Activated CD8-positive, alpha-beta memory T cell treated with anti-CD3 and anti-CD28 coated beads for 36 hours (primary cell): ENCODE results near the gene RHBDD3. TPM values are rescaled to one million over a fixed set of nuclear protein-coding genes. Genes with fewer than 3 reads are reported as not detected.

ENCODE experiments used
- CTCF ChIA-PET: fragments of 350-600 bp; sonication (Branson Sonifier 250); formaldehyde crosslinking; loops from one replicate; lab custom pipeline; 2021; ENCODE audit warnings: antibody characterized with exemption; lab: Charles Lee
- POLR2A ChIA-PET: fragments of 350-600 bp; sonication (Branson Sonifier 250); formaldehyde crosslinking; loops from one replicate; lab custom pipeline; 2021; ENCODE audit warnings: antibody characterized with exemption; lab: Charles Lee
- total RNA-seq, 2 experiments: library from RNA; stranded (reverse); gene quantifications; one replicate each; pipeline ENCODE4 v1.2.3, GENCODE V29; 2021

The RHBDD3 gene
- 10 to 100 TPM; 39.6 to 40.0 TPM for total RNA-seq

DNA sequence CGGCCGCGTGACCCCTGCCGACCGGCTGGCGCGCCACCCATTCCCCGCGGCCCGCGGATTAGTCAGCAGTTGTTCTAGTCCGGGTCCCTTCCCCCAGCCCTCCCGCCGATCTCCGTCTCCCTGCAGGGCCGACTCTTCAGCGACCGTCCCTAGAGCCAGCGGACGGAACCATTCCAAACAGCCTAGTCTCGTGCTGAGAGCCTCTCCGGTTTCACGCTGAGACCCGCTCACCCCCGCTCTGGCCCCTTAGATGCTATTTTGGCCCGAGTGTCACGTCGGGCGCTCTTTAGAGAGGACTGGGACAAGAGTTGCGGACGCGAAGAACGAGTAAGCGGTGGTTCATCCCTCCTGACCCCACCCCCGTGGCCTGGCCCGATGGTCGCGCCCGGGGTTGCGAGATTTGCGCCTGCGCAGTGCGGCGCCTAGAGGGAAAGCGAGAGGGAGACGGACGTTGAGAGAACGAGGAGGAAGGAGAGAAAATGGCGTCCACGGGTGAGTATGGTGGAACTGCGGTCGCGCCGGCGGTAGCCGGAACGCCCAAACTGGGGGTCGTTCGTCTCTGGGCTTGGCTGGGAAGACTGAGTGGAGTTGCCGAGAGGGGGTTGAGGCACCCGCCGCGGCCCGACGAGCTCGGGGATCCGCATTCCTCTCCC is at the start of gene RHBDD3, which contains the start of gene EWSR1:
TSS of gene RHBDD3 (minus strand) at position 124 of the 653 bp plus-strand sequence. CDS start 2,355 bp downstream, outside the sequence.
TSS of gene EWSR1 (plus strand) at position 411 of the 653 bp plus-strand sequence. CDS start at position 480, 69 bp downstream.
- ChIA-PET POLR2A (no interaction called here), CTCF (interaction anchor here (1.3 kb wide), 1 partner anchor 9 kb away, joined by 3 read pairs; no protein-coding TSS in a partner anchor)

DNA sequence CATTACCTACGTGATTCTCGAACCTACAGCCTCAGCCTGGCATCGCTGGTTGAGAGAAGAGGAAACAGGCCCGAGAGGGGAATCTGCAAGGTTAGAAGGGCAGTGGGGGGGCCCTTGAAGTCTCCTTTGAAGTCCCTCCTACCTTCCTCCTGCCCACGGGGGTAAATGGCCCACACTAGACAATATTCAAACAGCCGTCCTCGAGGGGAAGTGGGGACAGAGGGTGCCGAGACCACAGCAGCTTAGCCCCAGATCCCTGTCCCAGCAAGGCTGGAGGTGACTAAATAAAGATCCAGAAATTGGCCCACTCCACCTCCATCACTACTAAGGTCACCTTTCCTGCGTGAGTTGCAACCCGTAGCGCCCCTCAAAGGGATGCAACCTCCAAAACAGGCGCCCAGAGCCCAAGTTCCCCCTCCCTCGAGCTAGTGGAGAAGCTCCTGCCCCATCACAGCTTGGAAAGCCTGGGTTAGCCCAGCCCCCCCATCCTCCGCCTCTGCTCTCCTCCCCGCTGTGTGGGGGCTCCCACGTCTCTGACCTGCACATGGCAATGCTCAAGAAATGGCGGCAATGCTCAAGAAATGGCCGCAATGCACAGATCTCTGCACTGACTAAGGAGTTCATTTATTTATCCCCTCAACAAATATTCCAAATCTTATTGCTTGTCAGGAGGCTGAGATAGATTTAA is 48.5 kb upstream of the RHBDD3 start:
- ChIA-PET POLR2A (no interaction called here), CTCF (no interaction called here)

DNA sequence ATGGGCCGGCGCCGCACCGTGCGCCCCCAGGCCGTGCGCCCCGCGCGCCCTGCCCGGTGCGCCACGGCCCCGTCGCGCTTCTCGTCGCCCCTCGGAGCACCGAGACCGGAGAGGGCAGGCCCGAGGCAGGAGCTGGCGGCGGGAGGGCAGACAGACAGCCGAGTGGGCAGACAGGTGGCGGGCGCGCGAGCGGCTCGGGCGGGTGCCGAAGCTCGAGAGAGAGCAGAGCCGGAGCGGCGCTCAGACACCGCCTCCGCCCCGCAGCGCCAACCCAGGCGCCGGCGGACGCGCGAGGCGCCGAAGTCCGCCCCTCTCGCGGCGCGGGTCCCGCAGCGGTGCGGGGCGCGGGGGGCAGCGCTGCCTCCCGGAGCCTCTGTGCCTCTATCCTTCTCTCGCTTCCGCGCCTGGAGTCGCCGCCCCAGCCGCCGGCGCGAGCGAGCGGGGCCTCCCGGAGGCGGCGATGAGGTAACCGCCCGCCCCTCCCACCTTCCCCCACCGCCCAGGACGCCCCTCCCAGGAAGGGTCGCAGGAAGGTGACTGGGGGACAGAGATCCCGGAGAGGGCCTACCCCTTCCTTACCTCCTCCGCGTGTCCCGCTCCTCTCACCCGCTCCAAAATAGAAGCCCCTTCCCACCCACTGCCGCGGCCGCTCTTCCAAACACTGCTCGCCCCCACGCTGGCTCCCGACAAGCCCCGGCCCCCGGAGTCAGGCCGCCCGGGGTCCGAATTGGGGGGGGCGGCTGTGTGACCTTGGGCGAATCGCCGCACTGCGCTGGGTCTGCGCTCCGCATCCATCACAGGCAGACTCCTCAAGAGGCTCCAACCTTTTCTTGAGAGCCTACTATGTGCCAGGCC is 47.7 kb upstream of the RHBDD3 start, which contains the start of gene RASL10A:
TSS of gene RASL10A (minus strand) at position 412 of the 855 bp plus-strand sequence. CDS start 451 bp downstream, outside the sequence.
- POLR2A ChIA-PET, result no interaction called here
- CTCF ChIA-PET, result no interaction called here

DNA sequence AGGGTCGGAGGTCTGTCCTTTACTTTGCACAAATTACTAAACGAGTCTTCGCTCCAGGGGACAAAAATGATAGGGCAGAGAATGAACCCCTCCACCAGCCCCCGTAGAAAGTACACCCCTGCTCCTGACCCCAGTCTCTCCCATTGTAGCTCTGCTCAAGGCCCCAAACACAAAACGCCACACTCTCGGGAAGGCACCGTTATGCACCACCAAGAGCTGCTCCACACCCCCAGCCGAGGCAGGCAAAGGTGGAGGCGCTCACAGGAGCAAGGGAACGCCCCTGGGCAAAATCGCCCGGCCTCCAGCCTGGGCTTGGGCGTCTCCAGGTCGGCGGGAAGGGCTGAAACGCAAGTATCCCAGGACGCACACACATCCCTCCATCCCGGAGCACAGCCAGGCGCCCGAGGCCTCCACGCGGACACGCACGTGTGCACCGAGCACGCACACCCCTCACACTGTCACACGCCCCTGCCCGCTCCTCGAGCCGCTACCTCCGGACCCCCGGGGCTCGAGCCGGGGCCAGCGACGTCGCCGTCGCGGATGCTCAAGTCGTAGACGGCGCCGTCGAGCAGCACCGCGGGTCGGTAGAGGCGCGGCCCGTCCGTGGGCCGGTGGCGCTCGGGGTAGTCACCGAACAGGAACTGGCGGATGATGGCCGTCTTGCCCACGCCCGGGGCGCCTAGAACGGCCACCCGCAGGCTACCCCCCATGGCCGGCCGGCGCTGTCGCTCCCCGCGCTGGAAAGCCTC is 46.9 kb upstream of the RHBDD3 start:
- ChIA-PET POLR2A (interaction anchor here (0.6 kb wide), 1 partner anchor 1053 kb away, joined by 3 read pairs; no protein-coding TSS in a partner anchor), CTCF (interaction anchor here (1.1 kb wide), 1 partner anchor 9 kb away, joined by 3 read pairs; the partner anchor contains the start of gene GAS2L1)

DNA sequence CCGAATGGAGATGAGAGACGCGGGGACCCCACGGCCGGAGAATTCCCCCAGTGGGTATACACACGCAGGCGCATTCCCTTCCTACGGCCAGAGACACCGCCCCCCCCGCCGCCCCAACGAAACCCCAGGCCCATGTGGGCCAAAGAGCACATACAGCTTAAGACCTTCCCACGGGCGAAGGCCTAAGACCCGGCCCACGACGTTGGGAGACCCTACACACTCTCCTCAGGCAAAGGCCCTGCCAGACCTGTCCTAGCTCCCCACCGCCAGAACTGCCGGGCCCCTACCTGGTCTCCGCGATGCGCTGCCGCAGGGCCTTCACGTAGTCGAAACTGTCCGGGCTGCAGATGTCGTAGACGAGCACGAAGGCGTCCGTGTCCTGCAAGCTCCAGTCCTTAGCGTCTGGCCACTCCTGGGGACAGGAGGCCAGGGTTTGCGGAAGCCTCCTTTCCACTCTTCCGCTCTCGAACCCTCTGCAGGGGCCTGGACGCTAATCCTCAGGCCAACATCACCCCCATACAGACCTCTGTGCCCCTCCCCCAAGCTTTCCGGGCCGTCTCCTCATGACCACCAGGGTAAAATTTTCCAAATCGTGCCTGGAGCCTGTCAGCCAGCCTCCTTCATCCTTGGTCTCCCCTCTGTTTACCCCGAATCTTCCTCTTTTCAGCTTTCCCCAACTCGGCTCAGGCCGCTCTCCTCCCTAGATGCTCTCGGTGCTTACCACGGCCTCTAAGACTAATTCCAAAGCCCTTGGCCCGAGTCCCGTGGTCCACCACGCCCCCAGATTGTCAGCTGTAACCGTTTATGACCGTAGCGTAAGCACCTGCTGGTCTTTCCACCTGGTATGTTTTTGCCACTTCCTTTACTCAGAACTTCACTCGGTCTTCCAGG is 46.0 kb upstream of the RHBDD3 start:
- ChIA-PET POLR2A (interaction anchor here (0.6 kb wide), 1 partner anchor 1052 kb away, joined by 3 read pairs; no protein-coding TSS in a partner anchor), CTCF (interaction anchor here (0.6 to 1.5 kb wide), 6 partner anchors 8 to 1900 kb away, joined by 3 to 7 read pairs (median 3); partner anchors contain the start of gene GAS2L1)

DNA sequence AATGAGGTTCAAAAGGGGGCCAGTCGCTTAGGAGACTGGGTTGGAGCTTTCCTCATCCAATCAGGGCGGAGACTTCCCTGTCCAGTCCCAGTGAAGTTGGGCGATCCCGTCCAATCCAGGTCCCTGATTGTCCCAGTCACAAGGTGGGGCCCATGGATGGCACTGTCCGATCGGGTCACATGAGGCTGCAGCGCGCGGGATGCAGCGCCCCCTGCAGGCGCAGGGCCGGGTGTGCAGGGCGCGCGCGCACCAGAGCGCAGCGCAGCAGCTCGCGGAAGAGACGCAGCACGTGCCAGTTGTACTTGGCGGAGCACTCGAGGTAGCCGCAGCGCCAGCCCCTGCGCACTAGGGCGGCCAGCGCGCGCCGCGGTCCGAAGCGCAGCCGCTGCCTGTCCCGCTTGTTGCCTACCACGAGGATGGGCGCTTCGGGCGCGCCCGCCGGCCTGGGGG is 45.4 kb upstream of the RHBDD3 start:
- CTCF ChIA-PET, result interaction anchor here (0.6 to 1.5 kb wide), 6 partner anchors 9 to 1900 kb away, joined by 3 to 7 read pairs (median 3); no protein-coding TSS in a partner anchor

DNA sequence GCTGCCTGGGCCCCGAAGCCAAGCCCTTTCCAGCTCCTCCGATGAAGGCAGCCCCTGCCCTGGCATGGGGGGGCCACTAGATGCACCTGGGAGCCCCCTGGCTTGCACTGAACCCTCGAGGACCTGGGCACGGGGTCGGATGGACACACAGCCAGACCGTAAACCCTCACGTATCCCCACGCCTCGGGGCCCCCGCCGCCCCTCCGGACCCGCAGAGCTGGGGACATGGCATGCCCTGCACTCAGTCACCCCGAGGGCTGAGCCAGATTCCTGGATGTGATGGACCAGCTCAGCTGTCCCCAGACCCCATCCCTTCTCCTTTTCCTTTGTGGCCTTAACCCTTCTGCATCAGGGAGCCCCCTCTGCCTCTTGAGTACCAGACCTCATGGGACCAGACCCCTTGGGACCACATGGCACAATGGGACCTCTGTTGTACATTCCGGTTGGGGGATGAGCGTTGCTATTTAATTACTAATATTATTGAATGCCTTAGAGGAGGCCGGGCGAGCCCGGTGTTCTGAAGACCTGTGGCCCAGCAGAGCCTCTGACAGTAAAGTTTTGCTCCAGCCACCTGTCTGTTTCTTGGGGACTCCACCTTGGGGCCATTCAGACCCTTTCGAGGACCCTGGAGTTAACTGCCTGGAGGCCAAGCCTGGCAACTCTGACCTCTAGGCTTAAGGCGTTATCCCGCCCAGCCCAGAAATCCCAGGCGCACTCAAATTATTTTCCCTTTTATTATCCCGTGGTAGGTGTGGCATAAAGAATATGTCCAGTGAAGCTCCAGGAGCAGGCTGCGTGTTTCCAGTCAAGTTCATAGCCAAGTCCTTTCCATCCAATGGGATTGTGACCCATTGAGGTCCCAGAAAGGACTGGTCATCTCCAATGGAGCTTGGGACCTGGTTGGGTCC is 44.7 kb upstream of the RHBDD3 start:
- CTCF ChIA-PET, result interaction anchor here (0.8 to 1.5 kb wide), 5 partner anchors 9 to 45 kb away, joined by 3 to 7 read pairs (median 3); no protein-coding TSS in a partner anchor
- POLR2A ChIA-PET, result no interaction called here

More for the DNA sequence above, 45.4 kb upstream of the RHBDD3 start:
- POLR2A ChIA-PET, result no interaction called here

DNA sequence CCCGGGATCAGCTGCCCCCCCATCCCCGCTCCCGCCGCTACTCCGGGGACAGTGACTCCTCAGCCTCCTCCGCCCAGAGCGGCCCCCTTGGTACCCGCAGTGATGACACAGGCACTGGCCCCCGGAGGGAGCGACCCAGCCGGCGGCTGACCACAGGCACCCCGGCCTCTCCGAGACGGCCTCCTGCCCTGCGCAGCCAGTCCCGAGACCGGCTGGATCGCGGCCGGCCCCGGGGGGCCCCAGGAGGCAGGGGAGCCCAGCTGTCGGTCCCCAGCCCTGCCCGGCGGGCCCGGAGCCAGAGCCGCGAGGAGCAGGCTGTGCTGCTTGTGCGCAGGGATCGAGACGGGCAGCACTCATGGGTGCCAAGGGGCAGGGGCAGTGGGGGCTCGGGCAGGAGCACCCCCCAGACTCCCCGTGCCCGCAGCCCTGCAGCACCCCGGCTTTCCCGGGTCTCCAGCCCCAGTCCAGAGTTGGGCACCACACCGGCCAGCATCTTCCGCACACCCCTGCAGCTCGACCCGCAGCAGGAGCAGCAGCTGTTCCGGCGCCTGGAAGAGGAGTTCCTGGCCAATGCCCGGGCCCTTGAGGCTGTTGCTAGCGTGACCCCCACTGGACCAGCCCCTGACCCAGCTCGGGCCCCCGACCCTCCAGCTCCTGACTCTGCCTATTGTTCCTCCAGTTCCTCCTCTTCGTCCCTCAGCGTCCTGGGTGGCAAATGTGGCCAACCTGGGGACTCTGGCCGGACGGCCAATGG is 43.9 kb upstream of the RHBDD3 start:
- CTCF ChIA-PET, result no interaction called here
- POLR2A ChIA-PET, result no interaction called here

DNA sequence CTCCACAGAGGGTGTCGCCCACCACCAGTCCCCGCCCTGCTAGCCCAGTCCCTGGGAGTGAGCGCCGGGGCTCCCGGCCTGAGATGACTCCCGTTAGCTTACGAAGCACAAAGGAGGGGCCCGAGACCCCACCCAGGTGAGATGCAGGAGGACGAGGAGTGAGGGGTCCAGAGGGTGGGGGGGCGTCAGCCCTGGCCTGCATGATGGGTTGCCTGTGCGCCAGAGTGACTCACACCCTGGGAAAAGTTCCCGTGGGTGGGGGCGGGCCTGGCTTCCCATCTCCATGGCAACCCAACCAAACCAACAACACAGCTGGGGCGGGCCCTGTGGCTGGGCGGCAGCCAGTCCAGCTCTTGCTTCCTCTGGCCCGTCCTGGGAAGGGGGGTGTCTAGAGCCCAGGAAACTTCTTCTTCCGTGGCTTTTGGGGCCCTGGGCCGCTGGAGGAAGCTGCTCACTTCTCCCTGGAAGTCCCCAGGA is 43.1 kb upstream of the RHBDD3 start:
- ChIA-PET CTCF (no interaction called here), POLR2A (no interaction called here)

DNA sequence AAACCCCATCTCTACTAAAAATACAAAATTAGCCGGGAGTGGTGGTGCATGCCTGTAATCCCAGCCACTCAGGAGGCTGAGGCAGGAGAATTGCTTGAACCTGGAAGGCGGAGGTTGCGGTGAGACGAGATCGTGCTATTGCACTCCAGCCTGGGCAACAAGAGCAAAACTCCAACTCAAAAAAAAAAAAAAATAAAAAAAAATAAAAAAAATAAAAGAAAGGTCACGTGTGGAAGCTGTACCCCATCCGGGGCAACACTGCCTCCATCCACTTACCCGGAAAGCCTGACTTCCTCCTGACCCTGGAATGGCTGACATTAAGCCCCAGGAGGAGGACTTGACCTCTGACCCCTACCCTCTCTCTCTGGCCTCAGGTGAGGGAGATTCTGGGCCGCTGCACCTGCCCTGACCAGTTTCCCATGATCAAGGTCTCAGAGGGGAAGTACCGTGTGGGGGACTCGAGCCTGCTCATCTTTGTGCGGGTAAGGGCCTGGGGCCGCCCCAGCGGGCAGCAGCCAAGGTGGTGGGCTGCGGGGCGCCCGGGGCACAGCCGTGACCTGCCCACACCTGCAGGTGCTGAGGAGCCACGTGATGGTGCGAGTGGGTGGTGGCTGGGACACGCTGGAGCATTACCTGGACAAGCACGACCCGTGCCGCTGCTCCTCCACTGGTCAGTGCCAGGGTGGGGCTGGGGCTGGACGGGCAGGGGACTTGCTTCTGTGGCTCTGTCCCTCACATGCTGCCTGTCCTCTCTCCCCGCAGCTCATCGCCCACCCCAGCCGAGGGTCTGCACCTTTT is 42.5 kb upstream of the RHBDD3 start:
- ChIA-PET POLR2A (no interaction called here), CTCF (no interaction called here)

DNA sequence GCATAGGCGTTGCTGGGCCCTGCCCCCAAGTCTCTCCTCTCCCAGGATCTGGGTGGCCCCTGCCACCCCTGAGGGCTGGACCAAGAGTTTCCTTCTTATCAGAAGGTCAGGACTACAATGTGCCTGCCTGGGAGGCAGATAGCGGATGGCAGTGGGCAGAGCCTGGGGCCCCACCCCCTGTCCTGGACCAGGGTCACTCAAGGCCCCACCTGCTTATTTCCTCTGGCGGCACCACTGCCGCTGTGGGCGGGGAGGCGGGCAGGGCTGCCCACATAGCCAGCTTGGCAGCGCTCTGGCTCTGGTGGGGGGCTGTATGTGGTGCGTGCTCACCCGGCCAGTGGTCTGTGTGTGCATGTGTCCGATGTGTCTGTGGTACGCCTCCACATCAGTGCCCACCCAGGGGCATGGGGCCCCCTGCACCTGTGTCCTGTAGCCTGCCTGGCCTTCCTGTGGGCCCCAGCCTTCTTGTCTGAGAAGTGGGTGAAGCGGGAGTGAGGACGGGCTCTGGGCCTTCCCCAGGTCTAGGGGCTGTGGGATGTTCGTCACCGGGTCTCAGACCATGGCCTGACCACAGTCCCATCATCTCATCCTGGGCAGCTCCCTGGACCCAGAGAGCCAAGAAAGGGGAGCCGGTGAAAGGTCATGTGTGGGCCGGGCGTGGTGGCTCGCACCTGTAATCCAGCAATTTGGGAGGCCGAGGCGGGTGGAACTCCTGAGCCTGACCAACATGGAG is 41.7 kb upstream of the RHBDD3 start:
- POLR2A ChIA-PET, result interaction anchor here (1.0 kb wide), 1 partner anchor 32 kb away, joined by 3 read pairs; no protein-coding TSS in a partner anchor
- CTCF ChIA-PET, result no interaction called here

DNA sequence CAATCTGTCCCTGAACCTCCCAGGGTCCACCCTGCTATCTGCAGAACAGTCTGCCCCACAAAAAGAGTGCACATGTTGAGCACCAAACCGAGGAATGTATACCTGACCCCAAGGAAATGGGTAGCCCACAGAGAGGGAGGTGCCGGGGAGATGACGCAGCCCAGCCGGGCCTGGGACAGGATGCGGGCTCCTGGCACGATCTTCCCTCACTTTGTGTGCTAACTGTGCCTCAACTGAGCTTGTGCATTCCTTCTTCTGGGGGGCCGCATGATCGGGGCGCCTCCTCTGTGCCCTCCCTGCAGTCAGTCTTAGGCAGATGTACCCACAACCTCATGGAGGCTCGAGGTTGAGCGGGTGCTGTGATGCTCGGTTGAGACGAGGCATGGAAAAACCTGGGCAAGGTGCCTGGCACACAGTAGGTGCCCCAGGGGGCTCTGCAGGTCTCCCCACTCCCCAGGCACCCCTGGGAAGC is 41.0 kb upstream of the RHBDD3 start:
- POLR2A ChIA-PET, result interaction anchor here (1.0 kb wide), 1 partner anchor 31 kb away, joined by 3 read pairs; no protein-coding TSS in a partner anchor

DNA sequence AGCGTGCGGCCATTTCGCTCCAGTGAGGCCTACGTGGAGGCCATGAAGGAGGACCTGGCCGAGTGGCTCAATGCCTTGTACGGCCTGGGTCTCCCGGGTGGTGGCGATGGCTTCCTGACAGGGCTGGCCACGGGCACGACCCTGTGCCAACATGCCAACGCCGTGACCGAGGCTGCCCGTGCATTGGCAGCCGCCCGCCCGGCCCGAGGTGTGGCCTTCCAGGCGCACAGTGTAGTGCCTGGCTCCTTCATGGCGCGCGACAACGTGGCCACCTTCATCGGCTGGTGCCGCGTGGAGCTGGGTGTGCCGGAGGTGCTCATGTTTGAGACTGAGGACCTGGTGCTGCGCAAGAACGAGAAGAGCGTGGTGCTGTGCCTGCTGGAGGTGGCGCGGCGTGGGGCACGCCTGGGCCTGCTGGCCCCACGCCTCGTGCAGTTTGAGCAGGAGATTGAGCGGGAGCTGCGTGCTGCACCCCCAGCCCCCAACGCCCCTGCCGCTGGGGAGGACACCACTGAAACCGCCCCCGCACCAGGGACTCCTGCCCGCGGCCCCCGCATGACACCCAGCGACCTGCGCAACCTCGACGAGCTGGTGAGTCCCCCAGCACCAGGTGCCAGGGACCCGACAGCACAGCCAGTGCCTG is 40.5 kb upstream of the RHBDD3 start:
- POLR2A ChIA-PET, result interaction anchor here (1.0 kb wide), 1 partner anchor 31 kb away, joined by 3 read pairs; no protein-coding TSS in a partner anchor

More for the DNA sequence above, 41.0 kb upstream of the RHBDD3 start:
- CTCF ChIA-PET, result no interaction called here

More for the DNA sequence above, 40.5 kb upstream of the RHBDD3 start:
- CTCF ChIA-PET, result no interaction called here
